Stimulated activated CD8-positive, alpha-beta memory T cell treated with anti-CD3 and anti-CD28 coated beads, Interleukin-7, amount 100 ng/mL, for 4 hours (primary cell): ENCODE measurements around the gene GRB2.
"Not testable (repeated sequence)": the region's sequence is repeated elsewhere in the genome, so short reads cannot be mapped to it uniquely, and the experiment has no call there.

Source experiments
- DNase-seq, 2 donors: peaks; one replicate each; pipeline ENCODE4 v3.0.0-alpha.2; 2020; ENCODE audit warnings: low read depth in 2 of 2

Gene GRB2

DNA sequence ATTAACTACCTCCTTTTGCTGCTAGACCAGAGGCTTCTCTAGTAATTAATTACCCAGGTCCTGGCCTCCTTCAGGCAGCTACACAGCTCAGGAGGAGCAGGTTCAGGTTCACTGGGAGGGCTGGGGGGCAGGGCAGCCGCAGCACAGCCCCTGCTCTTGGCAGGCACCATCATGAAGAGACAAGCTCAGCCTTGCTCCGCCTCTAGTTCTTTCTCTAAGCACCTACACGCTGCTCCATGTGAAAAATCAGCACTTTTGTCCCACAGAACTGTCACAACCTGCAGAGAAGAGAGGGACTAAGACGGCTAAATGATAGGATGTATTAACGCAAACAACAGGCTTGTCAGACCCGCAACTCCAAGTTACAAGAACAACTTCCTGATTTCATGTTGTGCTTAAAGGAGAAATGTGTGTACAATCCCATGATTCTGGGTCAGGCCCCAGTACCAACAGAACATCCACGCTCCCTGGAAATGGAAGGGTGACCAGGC is 53.4 kb downstream of the GRB2 start:
- DNase-seq: no peak

DNA sequence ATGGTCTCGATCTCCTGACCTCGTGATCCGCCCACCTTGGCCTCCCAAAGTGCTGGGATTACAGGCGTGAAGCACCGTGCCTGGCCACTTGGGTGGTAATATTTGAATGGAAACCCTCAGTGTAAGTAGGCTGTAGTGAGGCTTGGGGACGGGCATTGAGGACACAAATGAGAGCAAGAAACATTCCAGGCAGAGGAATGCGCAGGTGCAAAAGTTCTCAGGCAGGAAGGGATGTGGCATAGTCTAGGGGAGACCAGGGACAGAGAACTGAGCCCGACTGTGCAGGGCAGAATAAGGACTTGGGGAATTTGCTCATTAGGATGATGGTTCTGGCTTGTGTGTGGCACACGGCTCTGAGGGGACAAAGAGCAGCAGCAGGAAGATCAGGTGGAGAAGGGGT is 54.8 kb downstream of the GRB2 start:
- DNase-seq: no peak

DNA sequence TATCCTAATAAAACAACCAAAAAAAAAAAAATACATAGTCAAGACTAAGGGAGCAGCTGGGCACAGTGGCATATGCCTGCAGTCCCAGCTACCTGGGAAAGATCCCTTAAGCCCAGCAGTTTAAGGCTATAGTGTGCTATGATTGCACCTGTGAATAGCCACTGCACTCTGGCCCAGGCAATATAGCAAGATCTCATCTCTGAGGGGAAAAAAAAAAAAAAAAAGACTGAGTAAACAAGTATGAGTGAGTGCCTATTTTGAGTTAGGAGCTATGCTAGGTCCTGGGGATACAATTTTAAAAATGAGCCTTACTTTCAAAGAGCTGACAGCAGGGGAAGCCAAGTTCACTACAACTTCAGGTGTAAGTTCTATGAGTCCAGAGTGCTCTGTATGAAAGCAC is 55.4 kb downstream of the GRB2 start:
- no peak for DNase-seq

DNA sequence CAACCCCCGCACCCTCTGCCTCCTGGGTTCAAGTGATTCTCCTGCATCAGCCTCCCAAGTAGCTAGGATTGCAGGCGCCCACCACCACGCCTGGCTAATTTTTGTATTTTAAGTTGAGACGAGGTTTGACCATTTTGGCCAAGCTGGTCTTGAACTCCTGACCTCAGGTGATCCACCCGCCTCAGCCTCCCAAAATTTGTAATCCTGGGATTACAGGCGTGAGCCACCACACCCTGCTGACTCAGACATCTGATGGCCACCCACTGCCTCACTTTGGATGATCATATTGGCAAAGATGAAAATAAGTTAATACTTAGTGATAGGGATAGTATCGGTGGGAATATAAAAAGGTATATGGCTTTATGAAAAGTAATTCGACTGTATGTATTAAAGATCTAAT is 55.9 kb downstream of the GRB2 start:
- DNase-seq: no peak

DNA sequence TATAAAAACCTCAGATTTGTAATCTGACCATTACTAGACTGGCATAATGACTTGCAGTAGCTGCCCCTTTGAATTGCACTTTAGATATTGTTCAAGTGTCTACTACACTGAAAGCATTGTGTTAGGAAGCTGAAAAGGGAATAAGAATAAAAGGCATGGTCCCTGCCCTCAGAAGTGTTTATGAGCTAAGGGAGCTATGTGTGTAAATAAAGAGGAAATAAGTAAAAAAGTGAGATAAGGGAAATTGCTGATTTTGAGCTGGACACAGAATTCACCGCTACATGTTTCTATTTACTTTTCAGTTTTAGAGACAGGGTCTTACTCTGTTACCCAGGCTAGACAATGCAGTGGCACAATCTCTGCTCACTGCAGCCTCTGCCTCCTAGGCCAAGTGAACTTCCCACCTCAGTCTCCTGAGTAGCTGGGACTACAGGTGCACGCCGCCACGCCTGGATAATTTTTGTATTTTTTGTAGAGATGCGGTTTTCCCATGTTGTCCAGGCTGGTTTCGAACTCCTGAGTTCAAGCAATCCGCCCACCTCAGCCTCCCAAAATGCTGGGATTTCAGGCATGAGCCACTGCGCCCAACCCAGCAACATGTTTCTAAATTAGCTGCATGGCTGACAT is 57.0 kb downstream of the GRB2 start:
- DNase-seq: no peak

DNA sequence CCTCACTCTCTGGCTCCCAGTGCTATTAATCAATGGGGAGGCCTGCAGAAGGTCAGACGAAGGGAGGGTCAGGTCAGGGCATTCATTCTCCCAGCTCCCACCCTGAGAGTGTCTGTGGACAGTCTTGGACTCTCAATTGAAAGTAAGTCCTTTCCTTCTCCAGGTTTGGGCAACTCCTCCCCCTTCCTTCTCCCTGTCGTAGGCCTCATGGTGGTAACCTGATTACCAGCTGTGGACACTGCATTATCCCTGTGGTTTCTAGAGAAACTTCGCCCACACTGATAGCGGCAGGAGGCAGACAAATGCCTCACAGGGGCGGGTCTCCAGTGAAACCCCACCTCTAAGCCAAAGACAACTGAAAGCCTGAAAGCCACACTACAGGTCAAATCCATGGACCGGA is 58.6 kb downstream of the GRB2 start:
- DNase-seq: no peak

DNA sequence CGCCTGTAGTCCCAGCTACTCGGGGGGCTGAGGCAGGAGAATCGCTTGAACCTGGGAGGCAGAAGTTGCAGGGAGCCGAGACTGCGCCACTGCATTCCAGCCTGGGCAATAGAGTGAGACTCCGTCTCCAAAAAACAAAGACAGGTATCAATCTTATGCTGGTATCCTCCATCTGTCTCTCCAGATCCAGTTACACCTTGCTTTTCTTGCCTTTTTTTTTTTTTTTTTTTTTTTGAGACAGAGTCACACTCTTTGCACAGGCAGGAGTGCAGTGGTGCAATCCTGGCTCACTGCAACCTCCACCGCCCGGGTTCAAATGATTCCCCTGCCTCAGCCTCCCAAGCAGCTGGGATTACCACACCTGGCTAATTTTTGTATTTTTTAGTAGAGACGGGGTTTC is 59.1 kb downstream of the GRB2 start:
- DNase-seq: not testable (repeated sequence)

DNA sequence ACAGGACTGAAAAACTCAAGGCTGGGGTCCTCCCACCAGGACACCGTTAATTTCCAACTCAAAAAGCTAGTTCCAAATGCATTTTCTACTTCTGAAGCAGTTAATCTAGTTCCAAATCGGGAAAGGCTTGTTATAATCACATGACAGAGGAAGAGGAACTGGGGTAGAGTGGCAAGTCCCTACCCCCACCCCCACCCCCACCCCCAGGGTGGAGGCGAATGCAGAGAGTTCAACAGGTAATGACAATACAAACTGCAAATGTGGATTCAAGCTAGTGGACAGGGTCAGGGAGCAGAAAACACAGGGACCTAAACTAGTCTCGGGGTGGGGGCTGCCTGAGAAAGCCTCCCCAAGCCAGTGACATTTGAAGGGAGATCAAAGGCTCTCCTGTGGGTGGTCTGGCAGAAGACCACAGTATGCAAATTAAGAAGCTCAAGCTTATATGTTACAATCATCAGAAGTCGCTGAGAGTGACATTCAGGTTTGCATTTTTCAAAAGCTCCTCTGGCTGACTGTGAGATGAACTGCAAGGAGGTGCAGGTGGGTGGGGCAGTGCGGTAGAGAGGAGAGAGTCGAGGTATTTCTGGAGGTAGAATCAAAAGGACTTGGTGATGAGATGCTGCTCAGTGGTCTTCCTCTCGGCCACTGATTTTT is 59.8 kb downstream of the GRB2 start:
- peak; percentile 21 to 34 for DNase-seq

DNA sequence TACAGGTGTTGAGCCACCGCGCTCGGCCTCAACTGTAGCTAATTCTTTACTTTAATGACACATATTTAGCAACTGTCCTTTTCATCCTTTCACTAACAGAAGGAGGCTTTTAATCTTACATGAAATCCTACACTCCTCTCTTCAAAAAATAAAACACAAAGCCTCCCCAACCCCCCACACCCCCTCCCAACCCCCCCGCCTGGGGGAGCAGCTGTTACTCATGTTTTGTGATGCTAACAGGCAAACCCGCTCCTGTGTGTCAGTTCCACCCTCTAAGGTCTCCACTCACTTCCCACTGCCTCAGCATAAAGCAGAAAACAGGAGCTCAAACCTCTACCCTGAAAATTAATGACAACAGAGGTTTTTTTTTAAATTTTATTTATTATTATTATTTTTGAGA is 60.8 kb downstream of the GRB2 start:
- peak; percentile 36 to 52 for DNase-seq

DNA sequence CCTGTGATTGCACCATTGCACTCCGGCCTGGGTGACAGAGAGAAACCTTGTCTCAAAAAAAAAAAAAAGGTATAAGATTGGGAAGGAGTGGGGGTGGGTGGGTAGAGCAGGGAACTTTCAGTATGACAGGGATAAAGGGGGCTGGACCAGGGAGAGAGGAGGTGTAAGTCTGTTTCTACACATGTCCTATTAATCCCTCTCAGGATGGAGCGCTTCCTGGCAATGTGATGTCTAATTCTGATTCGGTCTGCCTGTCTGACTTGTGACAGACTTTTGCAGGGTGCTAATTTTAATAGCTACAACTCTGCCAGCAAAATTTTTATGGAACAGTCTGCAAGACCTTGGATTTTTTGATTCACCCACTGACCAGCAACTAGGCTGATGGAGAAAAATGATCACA is 62.5 kb downstream of the GRB2 start:
- DNase-seq: no peak

DNA sequence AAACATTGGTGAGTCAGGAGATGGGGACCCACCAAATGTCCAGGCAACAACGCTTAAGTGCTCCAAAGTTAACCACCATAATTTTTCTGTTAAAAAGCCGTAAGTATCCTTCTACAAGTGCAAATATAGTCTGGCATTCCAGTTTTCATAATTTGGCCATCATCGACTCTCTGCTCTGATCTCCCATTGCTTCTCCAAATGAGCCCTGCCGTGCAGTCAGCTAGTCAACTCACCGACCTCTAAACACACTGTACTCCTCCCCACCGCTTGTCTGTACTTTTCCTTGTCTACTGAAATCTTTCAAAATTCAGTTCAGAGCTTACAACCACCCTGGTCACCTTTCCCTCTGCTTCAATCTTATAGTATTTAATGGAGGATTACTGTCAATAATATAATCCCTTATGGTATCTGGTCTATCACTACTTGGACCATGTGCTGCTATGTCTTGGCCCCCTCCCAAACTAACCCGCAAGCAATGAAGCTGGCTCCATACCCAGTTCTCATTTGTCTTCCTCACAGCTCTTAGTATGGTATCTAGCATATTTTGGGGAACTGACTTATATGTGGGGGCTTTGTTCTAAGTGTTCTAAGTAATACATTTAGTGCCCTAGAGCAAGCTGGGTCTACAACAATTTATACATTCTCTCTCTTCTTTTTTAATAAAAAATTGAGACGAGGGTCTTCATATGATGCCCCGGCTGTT is 63.5 kb downstream of the GRB2 start:
- no peak for DNase-seq

DNA sequence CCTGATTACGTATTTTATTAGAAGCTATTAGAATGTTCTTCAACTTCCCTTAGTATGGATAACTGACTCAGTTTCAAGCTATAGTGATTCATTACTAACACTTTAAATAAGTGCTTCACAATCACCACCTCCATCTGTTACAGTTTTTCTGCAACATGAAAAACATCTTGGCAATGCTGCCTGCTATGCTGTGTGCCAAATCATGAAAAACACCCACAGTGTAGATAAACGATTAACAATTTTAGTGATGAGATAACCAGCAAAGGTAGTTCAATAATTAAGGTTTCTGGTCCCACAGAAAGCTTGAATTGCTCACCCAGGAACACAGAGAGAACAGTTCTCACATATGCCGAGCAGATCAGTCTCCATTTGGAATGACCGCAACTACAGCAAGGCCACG is 64.8 kb downstream of the GRB2 start:
- DNase-seq: no peak

DNA sequence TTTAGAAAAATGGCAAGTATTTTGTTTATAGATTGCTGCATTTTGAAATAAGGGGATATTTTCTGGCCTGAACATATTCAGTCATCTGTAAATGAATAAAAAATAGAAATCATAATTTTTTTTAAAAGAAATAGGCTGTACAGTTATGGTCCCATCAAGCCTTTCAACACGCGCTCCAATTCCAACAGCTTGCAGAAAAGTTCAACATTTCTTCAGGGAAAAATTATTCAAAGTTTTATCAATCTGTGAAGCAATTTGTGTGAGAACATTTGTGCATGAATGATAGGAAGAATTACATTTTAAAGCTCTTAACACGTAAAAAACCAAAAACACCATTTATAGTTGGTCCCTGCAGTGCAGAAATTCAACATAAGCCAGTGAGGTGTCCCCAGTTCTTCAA is 65.5 kb downstream of the GRB2 start:
- no peak for DNase-seq

DNA sequence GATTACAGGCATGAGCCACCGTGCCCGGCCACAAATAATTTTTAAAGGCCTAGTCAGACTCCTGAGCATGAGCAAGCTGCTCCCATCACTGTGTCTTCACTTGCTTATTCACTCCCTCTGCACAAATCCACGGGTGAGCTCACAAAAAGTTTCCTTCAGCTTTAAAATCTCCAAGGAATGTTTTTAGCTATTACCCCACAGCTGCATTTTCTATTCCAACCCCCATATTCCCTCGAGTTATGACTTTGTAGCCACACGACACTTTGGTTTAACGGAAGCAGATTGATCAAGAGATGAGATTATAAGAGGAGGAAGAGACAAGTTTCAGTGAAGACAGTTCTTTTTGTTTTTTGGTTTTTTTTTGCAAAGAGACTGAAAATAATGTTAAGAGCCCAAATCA is 67.1 kb downstream of the GRB2 start:
- no peak for DNase-seq

DNA sequence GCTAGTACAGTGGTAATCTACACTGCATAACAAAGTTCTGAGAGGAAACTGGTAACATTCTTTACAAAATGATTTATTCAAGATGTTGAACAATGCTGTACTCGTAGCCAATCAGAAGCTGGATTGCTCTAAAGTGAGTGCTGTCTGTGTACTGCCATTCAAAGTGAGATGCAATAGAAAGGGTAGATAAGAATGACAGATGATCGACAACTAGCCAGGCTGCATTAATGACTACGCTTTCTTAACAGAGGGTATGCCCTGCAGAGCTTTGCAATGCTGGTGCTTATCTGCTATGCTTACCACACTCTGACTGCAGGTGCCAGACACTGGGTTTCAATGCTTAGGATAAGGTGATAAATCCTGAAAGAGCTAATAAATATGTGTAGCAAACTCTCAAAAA is 70.2 kb downstream of the GRB2 start:
- no peak for DNase-seq

DNA sequence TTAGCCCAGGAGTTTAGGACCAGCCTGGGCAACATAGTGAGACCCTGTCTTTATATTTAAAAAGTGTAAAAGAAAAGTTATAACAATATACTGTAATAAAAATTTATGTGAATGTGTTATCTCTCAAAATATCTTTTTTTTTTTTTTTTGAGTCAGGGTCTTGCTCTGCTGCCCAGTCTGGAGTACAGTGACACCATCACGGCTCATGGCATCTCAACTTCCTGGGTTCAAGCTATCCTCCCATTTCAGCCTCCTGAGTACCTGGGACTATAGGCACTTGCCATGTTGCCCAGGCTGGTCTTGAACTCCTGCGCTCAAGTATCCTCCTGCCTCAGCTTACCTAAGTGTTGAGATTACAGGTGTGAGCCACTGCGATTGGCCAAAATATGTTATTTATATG is 70.8 kb downstream of the GRB2 start:
- no peak for DNase-seq

DNA sequence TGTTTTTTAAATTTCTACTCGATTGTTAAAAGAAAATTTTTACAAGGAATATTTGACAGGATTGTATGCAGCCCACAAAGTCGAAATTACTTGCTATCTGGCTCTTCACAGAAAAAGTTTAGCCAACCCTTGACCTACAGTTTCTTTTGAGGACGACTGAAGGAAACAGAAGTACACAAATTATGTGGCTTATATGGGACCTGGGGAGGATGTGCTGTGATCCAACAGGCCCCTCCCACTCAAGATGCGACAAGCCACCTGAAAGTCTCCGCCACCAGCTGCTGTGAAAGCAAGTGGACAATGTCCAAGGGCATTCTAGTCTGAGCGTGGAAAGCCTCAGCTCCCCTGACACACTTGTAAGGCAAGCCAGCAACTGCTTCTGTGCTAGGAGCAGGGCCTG is 73.8 kb downstream of the GRB2 start:
- no peak for DNase-seq

DNA sequence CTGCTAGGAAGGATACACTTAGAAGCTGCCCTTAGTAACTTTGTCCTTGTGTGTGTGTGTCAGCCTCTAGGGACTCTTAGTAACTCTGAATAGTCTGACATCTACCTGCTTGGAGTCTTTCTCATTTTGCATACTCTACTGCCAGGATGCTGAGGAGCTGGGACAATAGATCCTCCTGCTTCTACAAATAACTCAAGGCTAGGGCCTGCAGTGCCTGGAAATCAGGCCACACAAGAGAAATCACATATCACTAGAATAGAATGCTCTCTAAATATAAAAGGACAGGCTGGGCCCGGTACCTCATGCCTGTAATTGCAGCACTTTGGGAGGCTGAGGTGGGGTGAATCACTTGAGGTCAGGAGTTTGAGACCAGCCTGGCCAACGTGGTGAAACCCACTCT is 77.7 kb downstream of the GRB2 start:
- no peak for DNase-seq

DNA sequence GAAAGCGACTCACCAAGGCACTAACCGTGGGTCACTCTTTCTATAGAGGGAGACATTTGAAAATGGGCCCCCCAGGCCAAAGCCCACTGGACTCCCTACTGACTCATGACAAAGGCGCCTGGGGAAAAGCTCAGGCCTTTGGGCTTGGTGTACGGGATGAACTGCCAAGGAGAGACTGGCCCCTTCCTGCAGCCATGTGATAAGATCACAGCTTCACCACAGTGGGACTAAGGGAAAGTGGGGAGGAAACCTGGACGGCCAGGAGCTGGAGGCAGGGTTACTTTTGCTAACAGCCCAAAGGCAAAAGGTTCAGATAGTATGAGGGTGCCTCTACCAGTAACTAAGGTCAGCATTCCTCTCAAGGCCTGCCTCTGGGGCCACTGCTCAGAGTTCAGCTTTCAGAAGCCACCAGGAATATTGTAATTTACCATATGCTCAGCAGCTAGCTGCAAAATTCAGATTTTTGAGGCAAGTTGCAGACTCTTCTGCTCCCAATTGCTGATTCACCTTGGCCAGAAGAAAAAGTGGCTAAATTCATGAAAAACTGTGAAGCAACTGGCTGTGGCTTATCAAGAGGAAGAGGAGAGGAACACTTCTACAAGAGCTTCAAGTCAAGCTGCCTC is 79.1 kb downstream of the GRB2 start:
- DNase-seq: no peak

DNA sequence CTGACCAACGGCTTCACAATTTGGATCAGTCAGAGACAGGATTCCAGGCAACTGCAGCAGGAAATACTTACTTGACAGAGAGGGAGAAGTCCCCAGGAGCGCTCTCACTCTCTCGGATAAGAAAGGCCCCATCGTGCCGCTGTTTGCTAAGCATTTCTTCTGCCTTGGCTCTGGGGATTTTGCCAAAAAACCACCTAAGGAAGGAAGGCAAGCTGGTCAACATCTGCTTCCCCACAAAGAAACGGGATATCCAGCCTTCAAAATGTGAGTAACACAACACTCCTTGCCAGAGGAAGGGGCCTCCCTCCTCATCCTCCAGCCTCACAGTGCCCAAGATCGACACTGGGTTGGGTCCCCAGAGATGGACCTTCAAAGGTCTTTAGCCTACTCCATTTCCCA is 79.7 kb downstream of the GRB2 start:
- no peak for DNase-seq

DNA sequence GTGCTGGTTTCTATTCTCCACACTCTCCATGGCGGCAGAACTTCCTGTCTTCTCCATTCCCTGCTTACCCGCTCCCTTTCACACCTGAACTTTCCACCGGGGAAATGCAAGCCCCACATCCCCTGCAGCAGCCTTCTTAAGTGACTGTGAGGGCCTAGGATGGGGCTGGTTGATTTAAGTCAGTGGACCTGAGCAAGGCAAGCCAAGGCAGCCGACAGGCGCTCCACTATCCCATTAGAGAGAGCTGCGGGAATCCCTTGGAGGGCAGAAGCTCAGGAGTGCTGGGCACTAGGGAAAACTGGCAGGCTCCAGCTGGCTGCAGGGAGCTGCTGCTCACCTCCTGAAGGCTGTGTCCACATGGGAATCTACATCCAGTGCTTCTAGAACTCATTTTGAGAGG is 80.1 kb downstream of the GRB2 start:
- no peak for DNase-seq

DNA sequence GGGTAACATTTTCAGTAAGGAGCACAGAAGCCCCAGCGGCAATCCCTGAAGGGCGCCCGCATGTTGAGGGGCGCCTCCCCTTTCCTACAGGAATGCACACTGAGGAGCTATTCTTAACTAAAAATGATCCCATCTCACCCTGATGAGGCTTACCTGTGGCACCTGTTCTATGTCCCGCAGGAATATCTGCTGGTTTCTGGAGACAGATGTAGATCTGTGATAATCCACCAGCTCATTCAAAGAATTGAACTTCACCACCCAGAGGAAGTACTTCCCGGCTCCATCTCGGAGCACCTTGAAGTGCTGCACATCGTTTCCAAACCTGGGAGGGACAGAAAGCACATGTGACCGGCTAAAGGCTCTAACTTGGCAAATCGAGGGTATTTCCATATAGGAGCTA is 84.0 kb downstream of the GRB2 start:
- no peak for DNase-seq
